Fibroblast of pulmonary artery (primary cell): ENCODE measurements around the gene ITGA3.

Experiments
- DNase-seq: peaks from one replicate; pipeline ENCODE4 v3.0.0-alpha.2; 2010; ENCODE audit warnings: low read depth
- H3K4me3 ChIP-seq: replicated peaks from 2 replicates; pipeline ENCODE4 v1.5.1; 2011; ENCODE audit warnings: low read depth, mild to moderate bottlenecking, control low read depth, low read length, moderate library complexity
- TF ChIP-seq, protein P1 (sequence below): IDR thresholded peaks from 2 replicates; pipeline ENCODE4 v1.5.1; 2011; ENCODE audit warnings: mild to moderate bottlenecking, control low read depth, low read length, inconsistent platforms; ENCODE audit errors: missing control alignments

Gene ITGA3

DNA sequence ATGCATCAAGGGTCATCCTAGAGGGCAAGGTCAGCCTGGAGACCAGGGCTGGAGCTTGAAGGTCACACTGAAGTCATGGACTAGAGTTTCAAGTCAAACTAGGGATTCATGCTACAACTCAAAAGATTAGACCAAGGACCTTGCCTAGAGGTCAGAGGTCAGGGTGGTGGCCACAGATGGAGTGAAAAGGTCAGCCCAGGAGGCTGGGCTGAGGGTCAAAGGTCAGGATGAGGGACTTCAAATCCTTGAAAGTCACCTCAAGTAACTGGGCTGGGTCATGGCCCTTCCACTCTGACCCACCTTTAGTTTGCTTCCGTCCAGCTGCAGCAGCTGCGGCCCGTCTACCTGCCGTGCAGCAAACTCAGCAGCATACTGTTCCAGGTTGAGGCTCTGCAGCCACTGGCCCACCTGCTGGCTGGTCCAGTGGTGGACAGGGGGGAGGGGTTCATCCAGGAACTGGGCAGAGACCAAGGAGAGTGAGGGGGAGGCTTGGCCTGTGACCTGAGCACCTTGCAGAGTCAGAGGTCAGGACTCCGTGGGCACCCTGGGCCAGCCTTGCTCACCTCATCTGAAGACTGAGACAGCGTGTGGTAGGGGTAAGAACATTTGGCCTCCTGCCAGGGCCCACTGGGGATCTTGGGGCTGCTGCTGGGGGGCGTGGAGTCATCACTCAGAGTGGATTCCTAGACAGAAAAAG is 57.9 kb downstream of the ITGA3 start:
- no peak overlapping the region for H3K4me3 ChIP-seq
- no peak for DNase-seq
- TF ChIP-seq, protein P1, sequence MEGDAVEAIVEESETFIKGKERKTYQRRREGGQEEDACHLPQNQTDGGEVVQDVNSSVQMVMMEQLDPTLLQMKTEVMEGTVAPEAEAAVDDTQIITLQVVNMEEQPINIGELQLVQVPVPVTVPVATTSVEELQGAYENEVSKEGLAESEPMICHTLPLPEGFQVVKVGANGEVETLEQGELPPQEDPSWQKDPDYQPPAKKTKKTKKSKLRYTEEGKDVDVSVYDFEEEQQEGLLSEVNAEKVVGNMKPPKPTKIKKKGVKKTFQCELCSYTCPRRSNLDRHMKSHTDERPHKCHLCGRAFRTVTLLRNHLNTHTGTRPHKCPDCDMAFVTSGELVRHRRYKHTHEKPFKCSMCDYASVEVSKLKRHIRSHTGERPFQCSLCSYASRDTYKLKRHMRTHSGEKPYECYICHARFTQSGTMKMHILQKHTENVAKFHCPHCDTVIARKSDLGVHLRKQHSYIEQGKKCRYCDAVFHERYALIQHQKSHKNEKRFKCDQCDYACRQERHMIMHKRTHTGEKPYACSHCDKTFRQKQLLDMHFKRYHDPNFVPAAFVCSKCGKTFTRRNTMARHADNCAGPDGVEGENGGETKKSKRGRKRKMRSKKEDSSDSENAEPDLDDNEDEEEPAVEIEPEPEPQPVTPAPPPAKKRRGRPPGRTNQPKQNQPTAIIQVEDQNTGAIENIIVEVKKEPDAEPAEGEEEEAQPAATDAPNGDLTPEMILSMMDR = no peak

DNA sequence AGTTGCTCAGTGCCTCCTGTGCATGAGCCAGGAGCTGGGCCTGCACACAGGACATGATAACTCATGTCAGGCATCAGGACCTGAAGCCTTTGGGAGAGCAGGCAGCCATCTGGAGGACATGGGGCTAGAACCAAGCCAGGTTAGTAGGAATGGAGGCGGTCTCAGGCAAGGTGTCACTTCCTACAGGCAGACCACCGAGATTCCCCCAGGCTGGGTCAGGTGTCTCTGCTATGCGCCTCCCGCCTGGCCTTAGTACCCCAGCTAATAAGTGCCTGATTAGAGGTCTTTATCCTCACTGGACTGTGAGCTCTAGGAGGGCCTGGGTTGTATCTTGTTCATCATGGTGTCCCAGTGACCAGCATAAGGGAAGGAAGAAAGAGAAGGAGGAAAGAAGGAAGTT is 58.5 kb downstream of the ITGA3 start:
- H3K4me3 ChIP-seq = no peak overlapping the region
- no peak for DNase-seq
- TF ChIP-seq, protein P1 = no peak

DNA sequence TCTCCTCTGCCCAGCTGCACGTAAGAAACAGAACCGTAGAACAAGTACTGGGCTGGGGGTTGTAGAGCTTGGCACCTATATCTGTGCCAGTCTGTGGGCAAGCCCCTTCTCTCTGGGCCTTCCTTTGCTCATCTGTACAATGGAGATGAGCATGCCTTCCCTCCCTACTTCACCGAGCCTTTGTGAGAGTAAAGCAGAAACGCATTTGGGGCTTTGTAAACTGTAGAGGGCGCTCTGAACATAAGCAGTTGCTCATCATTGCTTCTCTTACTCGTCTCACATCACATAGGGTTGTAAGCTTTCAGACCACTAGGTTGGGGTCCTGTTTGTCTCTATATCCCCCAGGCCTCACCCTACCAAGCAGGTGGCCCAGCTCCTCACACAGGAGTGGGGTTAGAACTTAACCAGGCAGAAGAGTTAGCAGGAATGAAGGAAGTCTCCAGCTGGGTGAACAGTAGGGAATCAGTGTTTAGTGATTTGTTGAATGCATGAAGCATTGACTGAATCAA is 59.0 kb downstream of the ITGA3 start:
- TF ChIP-seq, protein P1 = peak; percentile 84
- no peak overlapping the region for H3K4me3 ChIP-seq
- DNase-seq = peak; percentile 79

DNA sequence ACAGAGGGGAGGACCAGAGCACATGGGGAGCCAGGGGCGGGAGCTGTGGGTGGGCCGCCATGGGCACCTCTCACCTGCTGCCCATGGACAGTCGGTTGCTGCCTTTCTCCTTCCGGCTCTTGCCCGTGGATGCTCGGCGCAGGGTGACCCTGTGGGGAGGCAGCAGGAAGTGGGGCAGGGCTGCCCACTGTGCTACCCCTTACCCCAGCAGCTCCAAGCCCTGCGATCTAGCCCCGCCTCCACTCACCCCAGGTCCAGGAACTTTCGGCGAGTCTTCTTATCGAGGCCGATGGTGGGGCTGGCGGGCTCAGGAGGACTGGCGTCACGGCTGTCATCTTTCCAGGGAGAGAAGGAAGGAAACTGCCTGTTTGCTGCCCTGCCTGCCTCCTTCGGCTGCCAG is 59.8 kb downstream of the ITGA3 start:
- TF ChIP-seq, protein P1 = no peak
- no peak for DNase-seq
- no peak overlapping the region for H3K4me3 ChIP-seq

DNA sequence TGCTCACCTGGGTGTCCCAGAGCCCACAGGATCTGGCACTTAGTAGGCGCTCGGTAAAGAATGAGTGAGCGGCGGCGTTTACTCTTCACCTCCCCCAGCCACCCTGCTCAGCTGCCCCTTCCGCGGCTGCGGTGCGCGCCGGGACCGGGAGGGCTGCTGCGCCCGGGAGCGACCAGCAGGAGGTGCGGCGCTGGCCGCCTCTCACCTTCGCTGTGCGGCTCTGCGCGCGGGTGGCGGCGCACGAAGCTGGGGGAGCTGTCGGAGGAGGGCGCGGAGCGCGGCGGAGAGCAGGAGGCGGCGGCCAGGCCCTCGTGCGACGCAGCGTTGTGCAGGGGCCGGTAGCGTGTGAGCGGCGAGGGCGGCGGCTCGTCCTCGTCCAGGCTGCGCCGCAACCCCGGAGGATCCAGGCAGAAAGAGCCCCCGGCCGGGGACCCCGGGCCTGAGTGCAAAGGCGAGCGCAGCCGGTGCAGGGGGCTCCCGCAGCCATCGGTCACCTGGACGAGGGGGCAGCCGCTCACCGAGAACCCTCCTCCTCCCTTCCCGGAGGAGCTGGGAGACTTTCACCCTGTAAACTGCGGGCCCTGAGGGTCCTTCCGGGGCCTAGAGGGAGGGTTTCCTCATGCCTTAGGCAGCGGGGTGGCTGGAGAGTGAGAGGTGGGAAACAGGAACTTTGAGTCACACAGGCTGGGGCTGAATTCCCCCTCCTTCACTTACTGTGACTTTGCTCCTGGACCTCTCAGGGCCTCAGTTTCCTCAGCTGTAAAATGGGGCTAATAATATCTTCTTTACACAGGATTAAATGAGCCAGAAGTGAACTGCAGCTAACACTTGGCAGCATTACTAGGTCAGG is 61.5 kb downstream of the ITGA3 start:
- peak; percentile 64 for DNase-seq
- H3K4me3 ChIP-seq = no peak overlapping the region
- TF ChIP-seq, protein P1 = peak; percentile 31

DNA sequence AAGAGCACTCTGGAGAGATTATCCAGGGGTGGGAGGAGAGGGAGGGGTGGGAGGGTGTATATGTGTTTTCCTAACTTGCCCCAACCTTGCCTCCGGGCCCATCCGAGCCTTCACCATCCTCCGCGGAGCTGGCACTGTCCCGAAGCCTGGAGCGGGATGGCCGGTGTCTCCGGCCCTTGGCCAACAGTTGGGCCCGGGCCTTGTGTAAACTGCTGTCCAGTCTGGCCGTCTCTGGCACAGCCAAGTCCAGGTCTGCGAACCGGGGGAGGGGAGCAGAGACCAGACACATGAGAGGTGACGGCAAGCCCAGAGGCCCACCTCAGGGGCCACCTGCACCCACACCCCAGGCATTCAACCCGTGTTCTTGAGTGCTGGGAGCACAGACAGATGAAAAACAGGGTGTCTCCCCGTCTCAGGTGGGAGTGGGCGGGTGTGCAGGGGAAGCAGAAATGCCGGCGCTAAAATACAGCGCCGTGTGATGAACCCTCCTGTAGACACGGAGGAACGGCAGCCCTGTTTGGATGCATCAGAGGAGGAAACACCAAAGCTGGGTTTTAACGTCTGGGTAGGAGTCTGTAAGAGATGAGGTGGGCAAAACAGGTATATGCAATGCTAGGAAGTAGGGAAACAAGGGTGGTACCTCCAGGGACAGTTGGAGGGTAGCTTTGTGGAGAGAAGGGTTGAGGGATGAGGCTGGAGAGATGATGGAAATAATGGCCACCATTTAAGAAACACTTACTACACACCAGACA is 62.3 kb downstream of the ITGA3 start:
- DNase-seq = no peak
- no peak overlapping the region for H3K4me3 ChIP-seq
- TF ChIP-seq, protein P1 = no peak
